Stimulated activated CD4-positive, alpha-beta T cell treated with anti-CD3 and anti-CD28 coated beads, Interleukin-15, amount 100 ng/mL, for 24 hours (primary cell): ENCODE results near the gene MXD1.

Experiments used
- DNase-seq: peaks from one replicate; pipeline ENCODE4 v3.0.0-alpha.2; 2020

The MXD1 gene

GRCh38 chr2:69983392-69983966 lies 68.6 kb downstream of the MXD1 start:
- no peak for DNase-seq

GRCh38 chr2:69985216-69985615 lies 70.3 kb downstream of the MXD1 start:
- no peak for DNase-seq

- no peak for DNase-seq
These were observed 70.8 kb downstream of the MXD1 start for GRCh38 chr2:69985688-69986087.

- no peak for DNase-seq
These were observed 71.8 kb downstream of the MXD1 start for GRCh38 chr2:69986691-69987090.

- DNase-seq, result no peak
These were observed 73.3 kb downstream of the MXD1 start for GRCh38 chr2:69988086-69988635.

- DNase-seq, result no peak
These were observed 74.1 kb downstream of the MXD1 start for GRCh38 chr2:69989009-69989408.

GRCh38 chr2:69989441-69990105 lies 74.7 kb downstream of the MXD1 start:
- no peak for DNase-seq
